ENCODE measurements around the gene RPS6KA1.
"Not testable (repeated sequence)": the region's sequence is repeated elsewhere in the genome, so short reads cannot be mapped to it uniquely, and the experiment has no call there.

RPS6KA1 gene

DNA sequence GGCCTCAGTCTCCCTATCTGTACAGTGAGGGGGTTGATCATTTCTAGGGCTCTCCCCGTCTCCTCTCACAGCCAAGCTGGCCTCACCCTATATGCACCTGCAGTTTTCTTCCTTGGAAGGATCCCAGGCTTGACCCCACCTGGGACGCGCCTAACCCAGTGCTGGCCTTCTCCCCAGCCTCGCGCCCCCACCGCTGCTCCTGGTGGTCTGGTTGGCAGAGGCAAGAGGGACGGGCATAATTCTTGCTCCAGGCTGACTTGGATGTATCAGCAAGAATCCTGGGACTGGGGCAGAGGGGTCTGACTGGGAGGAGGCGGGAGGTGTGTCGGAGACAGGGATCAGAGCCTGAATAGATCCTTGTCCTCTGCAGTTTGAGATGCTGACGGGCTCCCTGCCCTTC is 25.2 kb downstream of the RPS6KA1 start:
- DNase-seq (ENCODE audit: low read depth, low spot score), result no peak

DNA sequence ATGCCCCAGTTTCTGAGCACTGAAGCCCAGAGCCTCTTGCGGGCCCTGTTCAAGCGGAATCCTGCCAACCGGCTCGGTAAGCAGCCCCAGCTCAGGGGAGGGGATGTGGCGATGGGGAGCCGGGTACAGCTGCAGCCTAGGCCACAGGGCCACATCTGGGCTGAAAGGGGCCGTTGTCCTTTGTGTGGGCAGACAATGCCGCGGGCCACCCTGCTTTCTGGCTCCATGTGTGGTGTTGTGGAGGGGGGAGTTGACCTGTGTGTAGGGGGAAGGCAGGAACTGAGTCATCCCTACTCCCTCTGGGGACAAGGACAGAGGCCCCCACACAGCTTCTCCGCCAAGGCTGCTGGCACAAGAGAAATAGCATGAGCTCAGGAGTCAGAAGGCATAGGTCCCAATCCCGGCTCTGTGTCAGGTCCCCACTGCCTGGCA is 26.0 kb downstream of the RPS6KA1 start:
- no peak for DNase-seq (ENCODE audit: low read depth, low spot score)

DNA sequence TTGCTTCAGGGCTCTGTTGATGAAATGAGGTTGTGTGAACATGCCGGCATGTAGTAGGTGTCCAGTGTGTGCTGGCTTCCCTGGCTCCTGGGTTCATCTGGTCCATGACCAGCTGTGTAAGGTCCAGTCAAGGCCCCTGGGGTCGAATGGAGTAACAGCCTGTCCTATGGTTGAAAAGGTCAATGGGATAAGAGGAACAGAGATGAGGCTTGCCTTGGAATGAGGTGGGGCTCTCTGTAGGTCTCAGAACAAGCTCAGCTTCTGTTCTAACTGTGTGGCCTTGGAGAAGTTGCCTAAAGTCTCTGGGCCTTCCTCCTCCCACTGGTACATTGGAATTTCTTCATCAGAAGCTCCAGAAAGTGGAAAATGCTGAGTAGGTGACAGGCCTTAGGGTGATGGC is 26.6 kb downstream of the RPS6KA1 start:
- DNase-seq (ENCODE audit: low read depth, low spot score), result no peak

GRCh38 chr1:26557008-26557407 is 27.4 kb downstream of the RPS6KA1 start:
- no peak for DNase-seq (ENCODE audit: low read depth, low spot score)

DNA sequence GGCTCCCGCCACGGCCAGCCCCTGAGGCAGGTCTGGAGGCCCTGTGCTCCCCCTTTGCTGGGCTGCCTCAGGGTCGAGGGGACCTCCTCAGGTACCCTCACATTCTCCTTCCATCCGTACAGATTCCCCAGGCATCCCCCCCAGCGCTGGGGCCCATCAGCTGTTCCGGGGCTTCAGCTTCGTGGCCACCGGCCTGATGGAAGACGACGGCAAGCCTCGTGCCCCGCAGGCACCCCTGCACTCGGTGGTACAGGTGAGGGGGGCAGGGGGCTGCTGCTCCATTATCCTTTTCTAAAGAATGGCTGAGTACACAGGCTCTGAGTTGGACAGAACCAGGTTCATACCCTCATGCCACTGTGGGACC is 29.1 kb downstream of the RPS6KA1 start:
- DNase-seq (ENCODE audit: low read depth, low spot score), result no peak

DNA sequence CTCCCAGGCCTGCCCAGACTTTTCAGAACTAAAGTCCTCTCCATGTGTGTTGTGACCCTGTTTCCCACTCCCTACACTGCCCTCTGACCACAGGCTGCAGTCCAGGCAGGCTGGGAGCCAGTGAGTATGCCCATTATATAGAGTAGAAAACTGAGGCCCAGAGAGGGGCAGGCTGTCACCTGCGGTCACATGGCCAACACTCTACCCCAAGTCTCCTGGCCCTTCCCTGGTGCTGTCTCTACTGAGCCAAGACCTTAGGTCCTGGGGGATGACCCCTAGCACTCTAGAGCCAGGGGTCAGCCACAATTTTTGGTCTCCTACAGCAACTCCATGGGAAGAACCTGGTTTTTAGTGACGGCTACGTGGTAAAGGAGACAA is 30.8 kb downstream of the RPS6KA1 start:
- DNase-seq (ENCODE audit: low read depth, low spot score), result no peak

GRCh38 chr1:26570287-26570686 is 40.7 kb downstream of the RPS6KA1 start:
- DNase-seq (ENCODE audit: low read depth, low spot score), result no peak

- no peak for DNase-seq (ENCODE audit: low read depth, low spot score)
Observed at GRCh38 chr1:26571381-26571780, 41.8 kb downstream of the RPS6KA1 start.

DNA sequence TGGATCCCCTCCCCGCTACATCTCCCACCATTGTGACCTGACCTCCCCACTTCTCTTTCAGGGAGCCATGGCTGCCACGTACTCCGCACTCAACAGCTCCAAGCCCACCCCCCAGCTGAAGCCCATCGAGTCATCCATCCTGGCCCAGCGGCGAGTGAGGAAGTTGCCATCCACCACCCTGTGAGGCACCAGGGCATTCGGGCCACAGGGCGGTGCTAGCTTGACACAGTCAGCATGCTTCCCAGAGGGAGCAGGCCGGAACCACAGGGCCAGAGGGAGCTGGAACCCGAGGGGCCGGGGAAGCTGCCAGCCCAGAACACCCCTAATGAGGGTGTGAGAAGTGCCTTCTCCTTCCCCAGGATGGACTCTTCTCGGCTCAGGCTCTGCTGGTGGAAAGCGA is 44.5 kb downstream of the RPS6KA1 start:
- DNase-seq (ENCODE audit: low read depth, low spot score), result no peak

GRCh38 chr1:26574719-26575251 is 45.2 kb downstream of the RPS6KA1 start:
- no peak for DNase-seq (ENCODE audit: low read depth, low spot score)

- DNase-seq (ENCODE audit: low read depth, low spot score), result no peak
Observed at GRCh38 chr1:26575348-26575747, 45.8 kb downstream of the RPS6KA1 start.

DNA sequence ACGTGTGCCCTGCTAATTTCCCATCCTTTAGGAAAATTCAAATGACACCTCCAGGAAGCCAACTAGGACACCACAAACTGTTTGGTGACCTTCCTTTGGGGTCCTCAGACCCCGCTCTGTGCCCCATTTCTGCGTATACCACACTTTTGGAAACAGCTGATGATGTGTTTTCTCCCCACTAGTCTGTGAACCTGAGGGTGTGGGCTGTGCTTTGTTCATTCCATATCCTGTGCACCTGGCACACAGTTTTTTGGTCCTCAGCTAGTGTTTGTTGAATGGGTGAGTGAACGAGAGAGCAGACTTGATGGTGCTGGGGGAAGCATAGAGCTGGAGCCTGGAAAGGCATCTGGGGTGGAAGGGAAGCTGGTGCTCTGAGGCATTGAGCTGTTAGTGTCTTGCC is 48.6 kb downstream of the RPS6KA1 start:
- DNase-seq (ENCODE audit: low read depth, low spot score), result no peak

GRCh38 chr1:26579681-26580111 is 50.1 kb downstream of the RPS6KA1 start:
- DNase-seq (ENCODE audit: low read depth, low spot score), result no peak

- DNase-seq (ENCODE audit: low read depth, low spot score), result no peak
Observed at GRCh38 chr1:26580116-26580515, 50.6 kb downstream of the RPS6KA1 start.

GRCh38 chr1:26581287-26581651 is 51.7 kb downstream of the RPS6KA1 start:
- DNase-seq (ENCODE audit: low read depth, low spot score), result no peak

GRCh38 chr1:26582053-26582835 is 52.7 kb downstream of the RPS6KA1 start:
- DNase-seq (ENCODE audit: low read depth, low spot score), result no peak

GRCh38 chr1:26582836-26583460 is 53.4 kb downstream of the RPS6KA1 start:
- DNase-seq (ENCODE audit: low read depth, low spot score), result no peak

GRCh38 chr1:26583646-26584485 is 54.3 kb downstream of the RPS6KA1 start:
- peak; percentile 44 for DNase-seq (ENCODE audit: low read depth, low spot score)

GRCh38 chr1:26584588-26584987 is 55.0 kb downstream of the RPS6KA1 start:
- DNase-seq (ENCODE audit: low read depth, low spot score), result not testable (repeated sequence)

DNA sequence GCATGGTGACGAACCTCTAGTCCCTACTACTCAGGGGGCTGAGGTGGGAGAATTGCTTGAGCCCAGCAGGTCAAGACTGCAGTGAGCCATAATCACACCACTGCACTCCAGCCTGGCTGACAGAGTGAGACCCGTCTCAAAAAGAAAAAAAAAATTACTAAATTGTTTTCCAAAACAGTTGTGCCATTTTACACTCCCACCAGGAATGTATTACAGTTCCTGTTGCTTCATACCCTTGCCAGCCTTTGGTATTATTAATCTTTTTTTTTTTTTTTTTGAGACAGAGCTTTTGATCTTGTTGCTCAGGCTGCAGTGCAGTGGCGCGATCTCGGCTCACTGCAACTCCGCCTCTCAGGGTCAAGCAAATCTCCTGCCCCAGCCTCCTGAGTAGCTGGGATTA is 55.9 kb downstream of the RPS6KA1 start:
- DNase-seq (ENCODE audit: low read depth, low spot score), result no peak

DNA sequence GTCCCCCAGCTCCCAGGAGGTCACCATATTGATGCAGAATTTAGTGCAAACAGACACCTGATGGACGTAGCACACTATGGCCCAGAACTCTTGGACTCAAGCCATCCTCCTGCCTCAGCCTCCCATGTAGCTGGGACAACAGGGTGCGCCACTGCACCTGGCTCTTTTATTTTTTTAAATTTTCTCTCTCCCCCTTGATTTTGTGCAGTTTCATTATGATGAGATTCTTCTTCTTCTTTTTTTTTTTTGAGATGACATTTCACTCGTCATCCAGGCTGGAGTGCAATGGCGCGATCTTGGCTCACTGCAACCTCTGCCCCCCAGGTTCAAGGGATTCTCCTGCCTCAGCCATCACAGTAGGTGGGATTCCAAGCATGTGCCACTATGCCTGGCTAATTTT is 63.8 kb downstream of the RPS6KA1 start:
- DNase-seq (ENCODE audit: low read depth, low spot score), result no peak

DNA sequence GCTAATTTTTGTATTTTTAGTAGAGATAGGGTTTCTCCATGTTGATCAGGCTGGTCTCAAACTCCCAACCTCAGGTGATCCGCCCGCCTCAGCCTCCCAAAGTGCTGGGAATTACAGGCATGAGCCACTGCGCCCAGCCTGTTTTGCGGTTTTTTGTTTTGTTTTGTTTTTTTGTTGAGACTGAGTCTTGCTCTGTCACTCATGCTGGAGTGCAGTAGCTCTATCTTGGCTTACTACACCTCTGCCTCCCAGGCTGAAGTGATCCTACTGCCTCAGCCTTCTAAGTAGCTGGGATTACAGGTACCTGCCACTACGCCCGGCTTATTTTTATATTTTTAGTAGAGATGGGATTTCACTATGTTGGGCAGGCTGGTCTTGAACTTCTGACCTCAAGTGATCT is 65.0 kb downstream of the RPS6KA1 start:
- not testable (repeated sequence) for DNase-seq (ENCODE audit: low read depth, low spot score)

All from ELF-1 (cell line).